KMS-11 (cell line): ENCODE measurements around the gene SLC8A1.

Source experiments
- H2AFZ ChIP-seq: fragments of 200-600 bp; sonication (generic); 2 replicates; pipeline ENCODE4 v1.6.1; 2016; ENCODE audit warnings: antibody characterized with exemption, mixed run types, low read depth
- H3K27ac ChIP-seq: fragments of 200-600 bp; sonication (generic); 2 replicates; pipeline ENCODE4 v1.6.1; 2016; ENCODE audit warnings: mild to moderate bottlenecking, mixed run types
- H3K27me3 ChIP-seq: fragments of 200-600 bp; sonication (generic); 2 replicates; pipeline ENCODE4 v1.6.1; 2017; ENCODE audit warnings: mild to moderate bottlenecking, low read depth, mixed run types, moderate library complexity; ENCODE audit not compliant: insufficient read depth
- H3K36me3 ChIP-seq: fragments of 200-600 bp; sonication (generic); 2 replicates; pipeline ENCODE4 v1.6.1; 2017; ENCODE audit warnings: mild to moderate bottlenecking, mixed run types; ENCODE audit not compliant: insufficient read depth
- H3K4me1 ChIP-seq: fragments of 200-600 bp; sonication (generic); 2 replicates; pipeline ENCODE4 v1.6.1; 2016; ENCODE audit warnings: mild to moderate bottlenecking, low read depth, mixed run types; ENCODE audit not compliant: poor library complexity, severe bottlenecking
- H3K4me2 ChIP-seq: fragments of 200-600 bp; sonication (generic); 2 replicates; pipeline ENCODE4 v1.7.0; 2016; ENCODE audit warnings: mild to moderate bottlenecking, mixed run types
- H3K4me3 ChIP-seq: fragments of 200-600 bp; sonication (generic); IDR thresholded peaks from 2 replicates; pipeline ENCODE4 v1.6.1; 2017; ENCODE audit warnings: low read depth, low read length, mixed read lengths; ENCODE audit not compliant: insufficient read depth
- H3K79me2 ChIP-seq: fragments of 200-600 bp; sonication (generic); 2 replicates; pipeline ENCODE4 v1.6.1; 2016; ENCODE audit warnings: low read depth, mixed run types; ENCODE audit not compliant: insufficient read depth
- H3K9ac ChIP-seq: fragments of 200-600 bp; sonication (generic); 2 replicates; pipeline ENCODE4 v1.6.1; 2016; ENCODE audit warnings: mild to moderate bottlenecking, mixed run types
- H4K20me1 ChIP-seq: fragments of 200-600 bp; sonication (generic); 2 replicates; pipeline ENCODE4 v1.6.1; 2016; ENCODE audit warnings: mild to moderate bottlenecking, mixed run types; ENCODE audit not compliant: insufficient read depth
- TF ChIP-seq, protein P1 (sequence below): fragments of 200-600 bp; sonication (generic); conservative IDR thresholded peaks from 2 replicates; pipeline ENCODE4 v1.6.1; 2017; ENCODE audit warnings: low read depth, mild to moderate bottlenecking, antibody characterized with exemption, low read length, moderate library complexity, mixed read lengths

The SLC8A1 gene

DNA sequence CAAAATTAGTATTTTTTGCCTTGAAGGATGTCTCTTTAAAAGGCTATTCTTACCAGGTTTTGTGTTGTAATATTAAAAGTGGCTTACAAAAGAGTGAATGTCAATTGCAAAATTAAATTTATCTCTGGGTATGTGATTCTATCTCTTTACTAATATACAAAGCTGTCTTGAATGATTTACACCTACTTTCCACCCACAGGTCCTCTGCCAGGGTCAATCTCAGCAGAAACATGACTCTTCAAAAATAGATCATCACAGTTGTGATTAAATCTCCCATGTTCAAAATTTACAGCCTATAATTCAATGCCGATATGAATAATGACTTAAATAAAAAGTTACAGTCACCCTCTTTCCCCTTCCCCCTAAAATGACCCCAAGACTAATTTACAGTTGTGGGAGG, 78.8 kb downstream of the SLC8A1 start:
- TF ChIP-seq, protein P1, sequence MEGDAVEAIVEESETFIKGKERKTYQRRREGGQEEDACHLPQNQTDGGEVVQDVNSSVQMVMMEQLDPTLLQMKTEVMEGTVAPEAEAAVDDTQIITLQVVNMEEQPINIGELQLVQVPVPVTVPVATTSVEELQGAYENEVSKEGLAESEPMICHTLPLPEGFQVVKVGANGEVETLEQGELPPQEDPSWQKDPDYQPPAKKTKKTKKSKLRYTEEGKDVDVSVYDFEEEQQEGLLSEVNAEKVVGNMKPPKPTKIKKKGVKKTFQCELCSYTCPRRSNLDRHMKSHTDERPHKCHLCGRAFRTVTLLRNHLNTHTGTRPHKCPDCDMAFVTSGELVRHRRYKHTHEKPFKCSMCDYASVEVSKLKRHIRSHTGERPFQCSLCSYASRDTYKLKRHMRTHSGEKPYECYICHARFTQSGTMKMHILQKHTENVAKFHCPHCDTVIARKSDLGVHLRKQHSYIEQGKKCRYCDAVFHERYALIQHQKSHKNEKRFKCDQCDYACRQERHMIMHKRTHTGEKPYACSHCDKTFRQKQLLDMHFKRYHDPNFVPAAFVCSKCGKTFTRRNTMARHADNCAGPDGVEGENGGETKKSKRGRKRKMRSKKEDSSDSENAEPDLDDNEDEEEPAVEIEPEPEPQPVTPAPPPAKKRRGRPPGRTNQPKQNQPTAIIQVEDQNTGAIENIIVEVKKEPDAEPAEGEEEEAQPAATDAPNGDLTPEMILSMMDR, result no peak
- H3K4me1 ChIP-seq, result no peaks in the 10 kb centered on the region
- H3K9ac ChIP-seq, result no peak overlapping the region
- H3K27me3 ChIP-seq, result no peaks in the 10 kb centered on the region
- H3K79me2 ChIP-seq, result no peaks in the 10 kb centered on the region
- no peak overlapping the region for H3K27ac ChIP-seq
- H3K4me3 ChIP-seq, result no peak overlapping the region
- H2AFZ ChIP-seq, result no peak overlapping the region
- H3K36me3 ChIP-seq, result no peaks in the 10 kb centered on the region
- no peak overlapping the region for H3K4me2 ChIP-seq
- H4K20me1 ChIP-seq, result no peaks in the 10 kb centered on the region

DNA sequence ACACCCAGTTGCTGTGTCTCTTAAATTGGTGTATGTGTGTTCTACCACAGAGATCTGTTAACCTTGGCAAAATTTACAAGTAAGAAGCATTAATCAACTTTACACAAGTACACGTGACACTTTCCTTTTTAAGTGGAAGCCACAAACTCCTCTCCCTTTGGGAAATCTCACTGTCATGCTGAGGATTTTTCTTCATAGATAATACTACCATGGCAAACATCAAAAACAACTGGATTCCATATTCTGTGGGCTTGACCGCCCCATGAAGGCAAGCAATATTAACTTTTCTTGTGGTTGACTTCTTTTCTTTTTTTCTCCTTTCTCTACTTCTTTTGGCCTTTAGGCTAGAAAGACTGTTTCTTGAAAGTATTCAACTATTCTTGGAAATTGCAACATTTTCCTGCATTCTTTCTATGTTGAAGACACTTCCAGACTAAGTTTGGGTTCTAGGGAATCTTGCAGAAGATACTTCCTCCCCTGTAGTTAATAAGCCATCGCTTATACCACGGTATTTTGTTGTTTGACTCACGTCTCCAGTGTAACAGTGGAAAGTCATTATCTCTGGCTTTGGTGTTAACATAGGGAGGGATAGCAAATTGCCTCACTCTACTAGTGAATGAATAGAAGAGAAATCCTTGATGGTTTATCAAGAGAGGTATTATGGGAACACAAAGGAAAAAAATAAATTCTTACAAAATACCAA, 79.5 kb downstream of the SLC8A1 start:
- H3K9ac ChIP-seq, result no peak overlapping the region
- no peaks in the 10 kb centered on the region for H3K79me2 ChIP-seq
- no peak overlapping the region for H2AFZ ChIP-seq
- H3K27me3 ChIP-seq, result no peaks in the 10 kb centered on the region
- H3K4me1 ChIP-seq, result no peaks in the 10 kb centered on the region
- TF ChIP-seq, protein P1, result no peak
- no peak overlapping the region for H3K27ac ChIP-seq
- no peaks in the 10 kb centered on the region for H4K20me1 ChIP-seq
- H3K36me3 ChIP-seq, result no peaks in the 10 kb centered on the region
- H3K4me2 ChIP-seq, result no peak overlapping the region
- H3K4me3 ChIP-seq, result no peak overlapping the region

DNA sequence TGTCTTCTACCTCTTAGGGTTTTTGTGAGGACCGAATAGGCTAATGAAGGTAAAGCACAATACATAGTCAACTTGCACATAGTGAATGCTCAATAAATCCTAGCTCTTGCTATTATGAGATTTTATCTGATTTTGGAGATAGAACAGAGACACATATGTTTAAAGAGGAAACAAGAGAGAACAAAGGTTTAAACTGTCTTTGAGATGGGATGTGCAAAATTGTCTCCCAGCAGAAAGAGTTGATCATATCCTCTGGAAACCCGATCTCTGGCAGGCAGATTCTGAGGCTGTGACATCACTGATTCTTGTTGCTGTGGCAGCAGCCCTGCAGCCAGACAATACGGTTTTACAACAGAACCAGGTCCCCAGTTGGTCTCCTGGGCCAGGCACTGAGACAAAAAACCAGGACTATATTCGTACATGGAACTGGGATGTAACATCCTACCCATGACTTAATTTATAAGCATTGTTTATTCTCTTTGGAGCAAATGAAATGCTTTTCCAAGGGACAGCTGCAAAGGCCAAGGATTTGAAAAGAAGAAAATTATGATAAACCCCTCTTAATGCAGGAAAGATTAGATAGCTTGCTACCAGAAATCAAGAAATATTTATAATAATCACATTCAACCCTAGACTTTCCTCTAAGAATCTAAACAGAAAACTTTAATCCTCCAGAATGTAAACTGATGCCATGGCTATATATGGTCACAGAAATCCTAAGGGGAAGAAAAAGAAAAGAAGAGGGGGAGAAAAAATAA, 80.2 kb downstream of the SLC8A1 start:
- H4K20me1 ChIP-seq, result no peaks in the 10 kb centered on the region
- no peak overlapping the region for H3K4me2 ChIP-seq
- H2AFZ ChIP-seq, result no peak overlapping the region
- no peak overlapping the region for H3K4me3 ChIP-seq
- no peaks in the 10 kb centered on the region for H3K27me3 ChIP-seq
- no peaks in the 10 kb centered on the region for H3K79me2 ChIP-seq
- TF ChIP-seq, protein P1, result no peak
- no peaks in the 10 kb centered on the region for H3K36me3 ChIP-seq
- H3K9ac ChIP-seq, result no peak overlapping the region
- H3K4me1 ChIP-seq, result no peaks in the 10 kb centered on the region
- no peak overlapping the region for H3K27ac ChIP-seq

DNA sequence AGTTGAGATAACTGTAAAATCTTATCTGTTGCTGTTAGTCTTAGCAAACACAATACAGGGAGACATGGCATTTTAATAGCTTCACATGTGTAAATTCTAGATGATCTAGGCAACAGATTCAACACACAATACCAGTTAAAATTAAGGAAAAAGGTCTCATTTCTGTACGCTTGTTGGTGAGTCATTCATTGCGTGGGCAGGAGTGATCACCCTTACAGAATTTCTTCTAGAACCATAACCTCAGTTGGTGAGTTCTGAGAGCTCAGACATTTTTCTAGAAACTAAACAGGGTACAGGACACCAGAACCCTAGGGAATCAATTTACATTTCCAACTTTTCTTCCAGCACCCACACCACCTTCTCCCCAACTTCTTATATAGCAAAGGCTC, 81.9 kb downstream of the SLC8A1 start:
- no peaks in the 10 kb centered on the region for H3K79me2 ChIP-seq
- H3K27me3 ChIP-seq, result no peaks in the 10 kb centered on the region

More for the DNA sequence above, 81.9 kb downstream of the SLC8A1 start:
- Histone ChIP-seq H3K4me3 (no peak overlapping the region), H3K4me1 (no peaks in the 10 kb centered on the region), H2AFZ (no peak overlapping the region), H3K9ac (no peak overlapping the region), H3K4me2 (no peak overlapping the region), H3K27ac (no peak overlapping the region), H4K20me1 (no peaks in the 10 kb centered on the region), H3K36me3 (no peaks in the 10 kb centered on the region)
- TF ChIP-seq, protein P1, result no peak
